OCI-LY7 (cell line): ENCODE data around the gene FNDC5. TPM values are rescaled to one million over a fixed set of nuclear protein-coding genes. Genes with fewer than 3 reads are reported as not detected.
A peak's percentile ranks its signal among the peaks of the same experiment; 100 is the strongest.

Source experiments
- BruUV-seq: library from RNA; stranded (reverse); fragments of 400-500 nt; replicated peaks from 2 replicates; lab custom pipeline; 2021; lab: Mats Ljungman, UMichigan
- CTCF ChIA-PET: fragments of 300-600 bp; sonication (Branson Sonifier 250); formaldehyde crosslinking; loops from one replicate; lab custom pipeline; 2022; ENCODE audit warnings: antibody characterized with exemption; ENCODE audit not compliant: unreplicated experiment; lab: Charles Lee
- POLR2A ChIA-PET: fragments of 300-600 bp; sonication (Branson Sonifier 250); formaldehyde crosslinking; loops from one replicate; lab custom pipeline; 2022; ENCODE audit warnings: antibody characterized with exemption; lab: Charles Lee
- DNase-seq: peaks from one replicate; pipeline ENCODE4 v3.0.0-alpha.2; 2015; ENCODE audit warnings: low spot score
- H2AFZ ChIP-seq: fragments of 200-600 bp; sonication (generic), shearing (Covaris generic); 2 replicates; pipeline ENCODE4 v1.6.1; 2014; ENCODE audit warnings: mild to moderate bottlenecking, antibody characterized with exemption, low read length, moderate library complexity
- H3K27ac ChIP-seq: fragments of 200-600 bp; sonication (generic); 2 replicates; pipeline ENCODE4 v1.5.1; 2014; ENCODE audit warnings: mixed run types, low read depth, mild to moderate bottlenecking, moderate library complexity, low read length, inconsistent platforms; ENCODE audit not compliant: poor library complexity, severe bottlenecking
- H3K36me3 ChIP-seq: fragments of 200-600 bp; sonication (generic); 2 replicates; pipeline ENCODE4 v1.6.1; 2014; ENCODE audit warnings: mild to moderate bottlenecking, antibody characterized with exemption, low read length, moderate library complexity, mixed read lengths; ENCODE audit not compliant: insufficient read depth
- H3K4me1 ChIP-seq: fragments of 200-600 bp; sonication (generic); 2 replicates; pipeline ENCODE4 v1.5.1; 2014; ENCODE audit warnings: mild to moderate bottlenecking, low read length; ENCODE audit not compliant: insufficient read depth, poor library complexity, severe bottlenecking
- H3K4me2 ChIP-seq: fragments of 200-600 bp; sonication (generic); 2 replicates; pipeline ENCODE4 v1.6.1; 2014; ENCODE audit warnings: mild to moderate bottlenecking, low read length
- H3K4me3 ChIP-seq: fragments of 200-600 bp; sonication (generic); 2 replicates; pipeline ENCODE4 v1.5.1; 2014; ENCODE audit warnings: mild to moderate bottlenecking, low read depth, low read length; ENCODE audit not compliant: poor library complexity, severe bottlenecking
- H3K79me2 ChIP-seq: fragments of 200-600 bp; sonication (generic); 2 replicates; pipeline ENCODE4 v1.6.1; 2016; ENCODE audit warnings: low read depth, mild to moderate bottlenecking, low read length, moderate library complexity, mixed read lengths; ENCODE audit not compliant: insufficient read depth
- H3K9me2 ChIP-seq: fragments of 200-600 bp; sonication (generic); 2 replicates; pipeline ENCODE4 v1.6.1; 2016; ENCODE audit warnings: mild to moderate bottlenecking, low read length, mixed read lengths; ENCODE audit not compliant: insufficient read depth
- H3K9me3 ChIP-seq: fragments of 200-600 bp; sonication (generic); 2 replicates; pipeline ENCODE4 v1.6.1; 2014; ENCODE audit warnings: mild to moderate bottlenecking, mixed run types, low read length, mixed read lengths
- H4K20me1 ChIP-seq: fragments of 200-600 bp; sonication (generic); 2 replicates; pipeline ENCODE4 v1.6.1; 2014; ENCODE audit warnings: mild to moderate bottlenecking, antibody characterized with exemption, low read length, moderate library complexity, mixed read lengths; ENCODE audit not compliant: insufficient read depth
- CTCF ChIP-seq: fragments of 200-600 bp; sonication (generic); conservative IDR thresholded peaks from 2 replicates; pipeline ENCODE4 v1.5.1; 2014; ENCODE audit warnings: mild to moderate bottlenecking, antibody characterized with exemption, low read length, moderate library complexity, mixed read lengths
- EZH2phosphoT487 ChIP-seq: fragments of 200-600 bp; sonication (generic); IDR thresholded peaks from 2 replicates; pipeline ENCODE4 v1.6.1; 2018; ENCODE audit warnings: low read depth, borderline replicate concordance, mild to moderate bottlenecking, mixed run types, antibody characterized with exemption, low read length, moderate library complexity, mixed read lengths
- intact Hi-C: fragments of 100-400 bp; cut with micrococcal nuclease; formaldehyde crosslinking; loops from one replicate; pipeline ENCODE4 v1.10.0; 2022; ENCODE audit not compliant: unreplicated experiment
- total RNA-seq, 2 experiments: library from RNA; depleted of rRNA in 1 of 2; stranded (reverse); fragments of >200 nt in 1 of 2; shearing (Covaris generic) in 1 of 2; gene quantifications; 2 replicates each; pipeline ENCODE4 v1.2.3, GENCODE V29; 2014 to 2022

Gene FNDC5
- total RNA-seq, 2 experiments from 2014 or later: not detected

GRCh38 chr1:32893198-32894018, 22.7 kb upstream of the FNDC5 start:
- H3K27ac ChIP-seq: no peak overlapping the region
- no TSS peak for BruUV-seq
- no peaks in the 10 kb centered on the region for H3K9me2 ChIP-seq
- no peaks in the 10 kb centered on the region for H4K20me1 ChIP-seq
- peak; percentile 52 for DNase-seq
- H3K9me3 ChIP-seq: no peaks in the 10 kb centered on the region
- no peaks in the 10 kb centered on the region for H3K36me3 ChIP-seq
- ChIA-PET POLR2A (interaction anchor here (0.6 kb wide), 1 partner anchor 200 kb away, joined by 3 read pairs; no protein-coding TSS in a partner anchor), CTCF (no interaction called here)
- H3K4me2 ChIP-seq: peak overlapping the region; percentile 65
- intact Hi-C loops: no loop called here
- peak overlapping the region; percentile 49 for H2AFZ ChIP-seq
- no peaks in the 10 kb centered on the region for H3K79me2 ChIP-seq
- peak overlapping the region; percentile 66 for H3K4me3 ChIP-seq
- peaks cover 4% of the 10 kb centered on the region for H3K4me1 ChIP-seq
- TF ChIP-seq CTCF (peak; percentile 67; the same call in 1 of the 2 replicates), EZH2phosphoT487 (no peak)

GRCh38 chr1:32892368-32893197, 21.9 kb upstream of the FNDC5 start:
- no peak overlapping the region for H3K27ac ChIP-seq
- no peaks in the 10 kb centered on the region for H3K9me3 ChIP-seq
- H3K4me1 ChIP-seq: peaks cover 4% of the 10 kb centered on the region
- H2AFZ ChIP-seq: peak overlapping the region; percentile 49
- no peaks in the 10 kb centered on the region for H3K36me3 ChIP-seq
- POLR2A ChIA-PET: no interaction called here
- H3K9me2 ChIP-seq: no peaks in the 10 kb centered on the region
- H3K79me2 ChIP-seq: no peaks in the 10 kb centered on the region
- CTCF ChIA-PET: no interaction called here
- no peaks in the 10 kb centered on the region for H4K20me1 ChIP-seq
- TF ChIP-seq EZH2phosphoT487 (no peak), CTCF (peak; percentile 82)
- DNase-seq: peak; percentile 76
- peak overlapping the region; percentile 65 for H3K4me2 ChIP-seq
- H3K4me3 ChIP-seq: peak overlapping the region; percentile 66
- intact Hi-C loops: no loop called here
- BruUV-seq: no TSS peak
